Left cardiac atrium (tissue), 4 donors: ENCODE measurements around the gene LRG1. TPM values are rescaled to one million over a fixed set of nuclear protein-coding genes. Genes with fewer than 3 reads are reported as not detected.

Experiments
- ATAC-seq, 2 donors: fragments of 200-7000 bp; cut with Tn5 transposase; one replicate each; pipeline ENCODE4 v1.9.1; 2020; ENCODE audit warnings: mild to moderate bottlenecking in 2 of 2, moderate library complexity in 2 of 2
- DNase-seq: peaks from one replicate; pipeline ENCODE4 v3.0.0-alpha.2; 2020
- intact Hi-C, 2 donors: fragments of 100-400 bp; cut with DNase I; formaldehyde crosslinking; loops; one replicate each; pipeline versions ENCODE4 v1.14.1 to v1.15.1; 2022 to 2023
- total RNA-seq, 2 donors: library from RNA; stranded (reverse); fragmentation: NEBNext Ultra II Directional; extraction: Animal tissue kit (Norgen Biotek cat#: 25700); gene quantifications; one replicate each; pipeline ENCODE4 v1.2.1, GENCODE V29; 2021
- donor health status: DM: no; HTN: yes; CAD: no.
- donor health status: DM: no; HTN: yes; CAD: no; lungs with severe emphysema.
- donor health status: DM: yes; HTN: yes; CAD: no.
- donor health status: Dilated cardiomyopathy.

Gene LRG1
- total RNA-seq, 2 donors from 2014 or later = 0.88 to 1.1 TPM

- ATAC-seq (no peak), DNase-seq (no peak)
- intact Hi-C loops = no loop called here
These were observed 48.4 kb downstream of the LRG1 start for GRCh38 chr19:4491446-4491845.

GRCh38 chr19:4488496-4488895 lies 51.3 kb downstream of the LRG1 start:
- no peak for ATAC-seq
- no peak for DNase-seq
- intact Hi-C loops = no loop called here

GRCh38 chr19:4487572-4487971 lies 52.3 kb downstream of the LRG1 start:
- DNase-seq = no peak
- intact Hi-C loops = no loop called here
- peak; percentile 66 to 69 for ATAC-seq

Other genes starting within 250 kb of the LRG1 start
- gene TMIGD2, start 237.6 kb downstream of the LRG1 start, total RNA-seq = under 1 TPM in 1 of 2 donors, not detected in 1; 0.29 TPM
- gene FSD1, start 235.4 kb downstream of the LRG1 start, total RNA-seq = not detected
- 1 to 10 TPM; 4.8 to 8.2 TPM for gene STAP2, start 201.2 kb downstream of the LRG1 start, total RNA-seq
- gene MPND, start 196.5 kb downstream of the LRG1 start, total RNA-seq = 10 to 100 TPM; 21.1 to 22.3 TPM
- 10 to 100 TPM; 31.4 to 39.4 TPM for gene SH3GL1, start 139.5 kb downstream of the LRG1 start, total RNA-seq
- gene CHAF1A, start 137.4 kb downstream of the LRG1 start, total RNA-seq = 1 to 10 TPM; 5.2 to 8.4 TPM
- gene UBXN6, start 82.2 kb downstream of the LRG1 start, total RNA-seq = 100 to 1,000 TPM in 1 of 2 donors, 10 to 100 TPM in 1; 96.9 to 101 TPM
- 10 to 100 TPM; 20.9 to 25.9 TPM for gene HDGFL2, start 67.7 kb downstream of the LRG1 start, total RNA-seq
- gene PLIN4, start 21.6 kb downstream of the LRG1 start, total RNA-seq = 100 to 1,000 TPM; 331 to 357 TPM
- 10 to 100 TPM; 32.7 to 47.8 TPM for gene PLIN5, start 4.8 kb downstream of the LRG1 start, total RNA-seq
- gene SEMA6B, start 19.6 kb upstream of the LRG1 start, total RNA-seq = 10 to 100 TPM; 15.0 to 24.8 TPM
- 1 to 10 TPM; 3.4 to 6.7 TPM for gene TNFAIP8L1, start 99.5 kb upstream of the LRG1 start, total RNA-seq
- 10 to 100 TPM; 43.2 to 53.7 TPM for gene MYDGF, start 130.3 kb upstream of the LRG1 start, total RNA-seq
- 10 to 100 TPM; 41.8 to 43.0 TPM for gene DPP9, start 183.8 kb upstream of the LRG1 start, total RNA-seq